G401 (cell line): ENCODE data around the gene PGAP1. TPM values are rescaled to one million over a fixed set of nuclear protein-coding genes. Genes with fewer than 3 reads are reported as not detected.

Experiments used
- DNase-seq: peaks from one replicate; pipeline ENCODE4 v3.0.0-alpha.2; 2015; ENCODE audit warnings: low spot score
- in situ Hi-C: cut with HindIII; loops from 2 replicates; pipeline ENCODE4 v1.10.0; 2016; ENCODE audit warnings: low sequenced_read_pairs, mixed read lengths
- total RNA-seq: library from RNA; depleted of rRNA; stranded (reverse); fragments of >200 nt; shearing (Covaris generic); gene quantifications from 2 replicates; pipeline ENCODE4 v1.2.3, GENCODE V29; 2014; rRNA removed

PGAP1 gene
- total RNA-seq, 1 experiment from 2014 or later: 3.1 TPM

DNA sequence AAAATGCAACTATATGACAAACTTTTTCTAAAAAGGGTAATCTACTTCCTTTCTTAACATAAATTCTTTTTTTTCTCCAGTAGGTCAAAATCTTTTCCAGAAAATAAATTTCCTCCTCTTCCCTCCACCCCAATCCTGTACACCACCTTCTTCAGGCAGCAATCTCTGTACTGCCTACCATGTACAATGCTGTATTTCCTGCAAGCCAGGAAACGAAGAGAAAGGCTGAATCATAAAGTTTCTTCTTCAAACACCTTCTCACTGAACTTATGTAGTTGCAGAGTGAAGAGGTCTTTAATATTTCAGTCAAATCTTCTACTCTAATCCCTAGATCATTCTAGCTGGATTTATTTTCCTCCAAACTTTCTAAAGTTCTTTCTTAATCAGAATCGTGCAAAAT lies 99.2 kb downstream of the PGAP1 start:
- DNase-seq: no peak
- in situ Hi-C loops: no loop called here

DNA sequence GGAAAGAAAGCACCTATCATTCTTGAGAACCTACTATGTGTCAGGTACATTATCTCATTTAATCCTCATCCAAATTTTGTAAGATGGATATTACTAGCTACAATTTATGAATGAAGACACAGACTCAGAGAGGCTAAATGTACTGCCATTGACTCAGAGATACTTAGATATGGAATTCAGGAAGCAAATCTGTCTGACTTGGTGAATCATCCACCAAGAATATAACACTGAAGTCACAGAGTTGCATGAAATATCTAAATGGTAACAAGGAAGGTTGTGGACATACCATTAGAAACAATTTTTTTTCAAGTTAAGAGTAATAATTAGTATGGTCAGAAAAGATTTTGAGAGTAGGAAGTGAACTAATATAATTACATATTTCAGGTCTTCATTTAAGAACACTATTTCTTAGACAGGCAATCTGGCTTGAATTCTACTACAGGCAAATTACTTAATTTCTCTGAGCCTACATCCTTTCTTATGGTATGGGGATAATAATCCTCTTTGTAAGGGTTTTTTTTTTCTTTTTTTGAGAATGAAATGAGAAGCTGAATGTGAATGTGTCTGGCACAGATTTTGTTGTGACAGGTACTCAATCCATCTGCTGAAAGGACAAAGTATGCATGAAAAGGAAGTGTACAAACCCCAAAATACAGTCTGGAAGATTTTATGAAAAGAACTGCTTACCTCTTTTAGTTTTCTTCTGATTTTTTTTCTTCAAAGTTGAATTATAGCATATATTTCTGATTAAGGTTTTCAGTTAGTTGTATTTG lies 102.6 kb downstream of the PGAP1 start:
- no peak for DNase-seq
- in situ Hi-C loops: no loop called here

DNA sequence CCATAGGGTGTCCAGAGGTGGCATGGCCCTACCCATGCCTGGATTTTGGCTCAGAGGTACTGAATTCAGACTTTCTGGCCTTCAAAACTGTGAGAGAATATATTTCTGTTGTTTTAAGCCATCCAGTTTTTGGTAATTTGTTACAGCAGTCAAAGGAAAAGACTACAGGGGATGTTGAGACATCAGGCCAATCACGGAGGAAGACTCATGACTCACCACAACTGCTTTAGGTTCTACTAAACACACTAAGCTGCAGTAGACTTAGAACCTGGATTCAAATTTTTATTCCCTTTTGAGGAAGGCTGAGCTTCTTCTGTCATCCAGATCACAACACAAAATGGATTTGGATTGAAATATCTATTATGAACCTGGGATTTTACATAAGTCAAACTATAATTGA lies 105.3 kb downstream of the PGAP1 start:
- DNase-seq: no peak
- in situ Hi-C loops: no loop called here

DNA sequence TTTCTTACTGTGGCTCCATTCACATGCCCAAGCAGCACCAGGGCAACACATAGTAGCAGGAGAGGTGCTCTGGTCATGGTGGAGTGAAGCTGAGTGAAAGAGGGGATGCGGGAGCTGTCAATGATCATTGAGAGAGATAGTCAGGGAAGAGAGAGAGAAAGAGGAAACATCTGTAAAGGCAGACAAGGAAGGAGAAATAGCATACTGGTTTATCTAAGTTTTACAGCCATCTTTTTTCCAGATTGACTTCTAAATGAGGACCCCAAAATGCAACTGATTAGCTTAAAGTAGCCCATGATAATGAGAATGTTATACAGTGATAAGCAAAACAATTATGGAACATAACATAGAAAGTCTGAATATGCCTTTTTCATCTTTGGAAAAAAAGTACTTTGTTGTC lies 117.2 kb downstream of the PGAP1 start, which contains the start of gene C2orf66:
C2orf66 (minus strand) TSS at position 96 of the 400 bp plus-strand sequence; CDS start at position 77, 19 bp downstream.
- in situ Hi-C loops: no loop called here

DNA sequence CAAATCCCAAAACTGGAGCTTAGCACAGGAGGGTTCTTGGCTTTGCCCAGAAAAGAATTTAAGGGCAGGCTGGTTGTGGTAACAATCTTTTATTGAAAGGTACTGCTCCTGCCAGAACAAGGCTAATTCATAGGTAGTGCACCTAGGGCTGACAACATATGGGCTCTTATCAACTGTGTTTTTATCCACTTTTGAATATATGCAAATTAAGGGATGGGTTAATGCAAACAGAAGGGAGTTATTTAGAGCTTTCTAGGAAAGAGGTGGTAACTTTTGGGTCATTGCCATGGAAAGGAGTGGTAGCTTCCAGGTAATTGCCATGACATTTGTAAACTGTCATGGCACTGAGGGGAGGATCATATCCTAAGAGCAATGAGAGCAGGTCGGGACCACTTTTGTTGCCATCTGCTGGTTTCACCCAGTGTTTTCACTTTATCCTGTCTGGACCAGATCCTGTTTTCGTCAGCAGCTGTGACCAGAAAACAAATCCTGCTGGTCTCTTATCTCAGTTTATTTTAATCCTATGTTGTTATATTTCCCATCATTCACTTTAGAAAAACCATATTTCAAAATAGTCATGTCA lies 118.3 kb downstream of the PGAP1 start:
- no peak for DNase-seq
- in situ Hi-C loops: no loop called here

More for the DNA sequence above, 117.2 kb downstream of the PGAP1 start, which contains the start of gene C2orf66:
- no peak for DNase-seq

DNA sequence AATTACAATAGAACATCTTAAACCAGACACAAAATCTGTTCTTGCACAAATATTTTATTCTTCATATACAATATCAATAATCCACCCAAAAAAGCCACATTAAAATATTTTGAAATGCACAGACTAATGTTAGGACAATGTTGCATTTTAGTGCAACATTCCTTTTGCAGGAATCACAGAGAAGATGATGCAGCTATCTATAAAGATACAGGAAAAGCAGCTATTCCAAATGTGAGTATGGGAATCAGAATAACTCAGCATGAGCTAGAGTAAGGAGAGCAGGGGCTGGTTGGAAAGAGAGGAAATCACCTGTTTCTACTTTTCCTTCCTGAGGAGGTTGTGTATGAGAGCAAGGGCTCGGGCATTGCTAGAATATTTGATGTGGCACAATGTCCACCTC lies 122.1 kb downstream of the PGAP1 start:
- DNase-seq: no peak
- in situ Hi-C loops: no loop called here

DNA sequence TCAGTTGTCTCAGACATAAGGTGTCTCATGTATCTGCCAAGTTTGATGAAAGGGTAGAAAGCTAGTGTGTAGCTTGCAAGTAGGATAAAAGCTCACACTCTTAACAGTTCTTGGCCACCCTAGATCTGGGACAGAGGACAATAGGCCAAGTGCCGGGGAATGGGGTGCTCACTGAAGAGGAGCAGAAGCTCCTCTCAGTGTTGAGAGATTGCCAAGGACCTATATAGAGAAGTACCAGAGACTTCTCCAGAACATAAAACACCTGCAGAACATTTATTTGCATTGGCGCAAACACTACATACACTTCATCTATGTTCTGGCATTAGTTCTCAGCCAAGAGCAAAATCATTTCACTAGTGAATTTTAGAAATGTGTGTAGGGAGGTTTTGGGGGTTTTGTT lies 124.1 kb downstream of the PGAP1 start:
- in situ Hi-C loops: no loop called here
- DNase-seq: no peak

DNA sequence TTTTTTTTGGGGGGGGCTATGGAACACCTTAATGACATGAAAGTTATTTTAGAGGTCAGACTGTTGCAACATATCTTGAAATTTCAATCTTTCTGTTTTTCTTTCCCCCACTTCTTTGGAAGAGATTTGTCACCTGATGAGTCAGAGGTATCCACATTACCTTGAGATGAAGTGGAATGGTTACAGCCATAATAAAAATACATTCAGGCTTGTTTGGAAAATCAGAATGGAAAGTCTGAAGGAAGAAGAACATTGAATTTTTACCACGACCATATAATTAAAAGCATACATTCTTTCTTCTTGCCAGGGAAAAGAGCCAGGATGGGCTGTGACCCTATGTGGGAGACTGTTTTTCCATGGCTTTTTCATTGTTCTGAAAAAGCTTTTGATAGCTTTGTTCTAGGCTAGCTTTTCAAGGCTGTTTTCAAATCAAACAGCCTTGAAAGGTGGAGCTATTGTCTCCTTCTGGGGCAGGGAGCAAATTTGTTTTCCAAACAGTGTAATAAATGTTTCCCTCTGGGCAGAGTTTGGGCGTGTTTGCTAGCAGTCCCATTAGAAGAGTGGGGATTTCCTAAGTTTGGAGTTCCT lies 124.7 kb downstream of the PGAP1 start:
- in situ Hi-C loops: no loop called here
- no peak for DNase-seq

DNA sequence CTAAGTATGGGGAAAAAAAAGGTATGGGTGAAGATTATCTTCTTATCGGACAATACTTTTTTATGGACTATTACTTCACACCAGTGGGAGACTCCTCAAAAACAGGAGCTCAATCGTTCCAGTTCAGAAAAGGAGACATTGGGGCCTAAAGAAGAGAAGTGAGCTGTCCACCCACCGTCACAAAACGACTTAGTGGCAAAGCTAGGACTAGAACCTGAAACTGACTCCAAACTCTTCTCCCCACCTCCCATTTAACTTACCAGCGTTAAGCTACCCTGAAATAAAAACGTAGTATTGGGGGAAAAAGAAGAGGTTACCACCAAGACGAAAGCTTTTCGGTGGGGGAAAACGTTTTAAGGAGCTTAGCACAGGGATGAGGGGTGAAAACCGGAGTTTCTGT lies 127.5 kb downstream of the PGAP1 start:
- in situ Hi-C loops: no loop called here
- DNase-seq: no peak

DNA sequence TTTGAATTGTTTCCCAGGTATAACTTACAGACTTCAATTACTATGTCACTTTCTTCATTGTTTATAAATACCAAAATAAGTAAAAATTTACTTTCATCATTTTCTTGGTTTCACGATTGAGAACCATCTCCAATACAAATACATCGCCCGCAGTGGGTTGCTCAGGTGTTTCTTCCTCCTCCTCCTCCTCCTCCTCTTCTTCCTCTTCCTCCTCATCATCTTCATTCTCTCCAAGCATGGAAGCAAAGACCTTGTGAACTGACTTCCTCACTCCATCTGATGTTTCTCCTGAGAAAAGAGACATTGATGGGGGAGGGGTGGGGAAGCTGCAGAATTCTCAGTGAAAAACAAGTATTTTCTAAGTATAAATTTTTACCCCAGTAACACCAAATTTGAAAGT lies 133.6 kb downstream of the PGAP1 start:
- in situ Hi-C loops: no loop called here
- DNase-seq: no peak

DNA sequence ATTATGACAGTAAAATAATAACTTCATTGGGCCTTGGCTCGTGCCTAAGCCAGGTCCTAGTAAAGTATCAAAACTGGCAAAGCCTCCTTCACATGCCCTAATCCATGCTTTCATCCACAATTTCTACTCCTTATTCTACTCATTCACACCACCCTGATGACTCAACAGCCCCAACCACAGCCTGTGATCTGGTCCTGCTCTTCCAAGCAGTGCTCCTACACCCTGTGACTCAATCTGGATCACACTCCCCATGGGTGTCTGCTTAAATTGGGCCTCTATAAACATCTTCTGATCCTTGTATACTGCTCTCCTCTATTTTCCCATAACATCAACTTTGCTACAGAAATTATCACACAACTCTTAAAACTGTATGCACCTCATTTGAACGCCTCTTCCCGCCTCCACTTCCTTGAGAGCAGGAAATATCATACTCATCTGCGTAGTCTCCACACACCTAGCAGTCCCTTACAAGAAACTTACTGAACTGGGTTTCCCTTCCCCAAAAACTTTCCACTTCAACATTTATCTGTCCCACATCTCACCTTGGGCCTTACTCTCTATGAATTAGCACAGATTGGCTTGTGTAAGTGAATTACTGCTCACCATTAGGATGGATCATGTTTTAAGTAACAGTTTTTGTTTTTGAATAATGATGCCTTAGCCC lies 142.9 kb downstream of the PGAP1 start:
- DNase-seq: no peak
- in situ Hi-C loops: no loop called here

Other genes with a start within 250 kb of the PGAP1 start
- gene GTF3C3, start 127.0 kb downstream of the PGAP1 start, total RNA-seq: 42.8 and 59.0 TPM in 2 replicates
- gene C2orf66, start 117.4 kb downstream of the PGAP1 start, total RNA-seq: not detected in 2 replicates